K562 (cell line): ENCODE data around the gene MAP2. TPM values are rescaled to one million over a fixed set of nuclear protein-coding genes. Genes with fewer than 3 reads are reported as not detected.

Experiments used
- NFXL1 ChIP-seq: fragments of 450-650 bp; formaldehyde crosslinking; IDR thresholded peaks from 2 replicates; pipeline ENCODE4 v1.4.0; 2021; ENCODE audit warnings: mild to moderate bottlenecking
- PHB ChIP-seq: fragments of 250-450 bp; sonication (Bioruptor Pico); IDR thresholded peaks from 2 replicates; pipeline ENCODE4 v1.5.0; 2021
- polyA plus RNA-seq, 8 experiments: library from polyadenylated mRNA; depleted of rRNA in 4 of 8; stranded (reverse) in 5 of 8; unstranded in 3 of 8; fragments of >200 nt; fragmentation: Nextera tagmentation in 2 of 8; fragmentation: Illumina TruSeq in 1 of 8; extraction: Ambion mirVana in 2 of 8; extraction: Trizol in 1 of 8; gene quantifications; 2 replicates each; pipeline versions ENCODE4 v1.2.1 to v1.2.3, GENCODE V29; 2011 to 2014; ENCODE audit warnings: inconsistent platforms in 1 of 8, missing spikeins in 1 of 8
- total RNA-seq, 7 experiments: library from RNA; depleted of rRNA in 6 of 7; stranded (reverse); fragments of >200 nt in 6 of 7; fragmentation: Illumina TruSeq in 2 of 7; extraction: Trizol in 2 of 7; gene quantifications; 2 replicates each; pipeline versions ENCODE4 v1.2.1 to v1.2.3, GENCODE V29; 2011 to 2021; ENCODE audit warnings: low replicate concordance in 1 of 7
- TF ChIP-seq, protein P1 (sequence below): fragments of 450-650 bp; IDR thresholded peaks from 2 replicates; pipeline ENCODE4 v1.6.1; 2016; ENCODE audit warnings: borderline replicate concordance
- TF ChIP-seq, protein P2 (sequence below): sonication (generic); formaldehyde crosslinking; IDR thresholded peaks from 2 replicates; pipeline ENCODE4 v1.9.0; 2022; ENCODE audit warnings: mild to moderate bottlenecking, missing genetic modification reagents
- TF ChIP-seq, protein P3 (sequence below), 2 experiments: fragments of 450-650 bp; formaldehyde crosslinking in 1 of 2; IDR thresholded peaks; 2 replicates each; pipeline versions ENCODE4 v1.4.0 to v1.6.1; 2014 to 2020; ENCODE audit warnings: mild to moderate bottlenecking in 2 of 2, borderline replicate concordance in 1 of 2, low read depth in 1 of 2

The MAP2 gene
- total and polyA plus RNA-seq, 9 of the 15 experiments (the other 6 are each of a cell fraction or from before 2014, with no cell fraction given), result 0.13 TPM; not detected in 8

DNA sequence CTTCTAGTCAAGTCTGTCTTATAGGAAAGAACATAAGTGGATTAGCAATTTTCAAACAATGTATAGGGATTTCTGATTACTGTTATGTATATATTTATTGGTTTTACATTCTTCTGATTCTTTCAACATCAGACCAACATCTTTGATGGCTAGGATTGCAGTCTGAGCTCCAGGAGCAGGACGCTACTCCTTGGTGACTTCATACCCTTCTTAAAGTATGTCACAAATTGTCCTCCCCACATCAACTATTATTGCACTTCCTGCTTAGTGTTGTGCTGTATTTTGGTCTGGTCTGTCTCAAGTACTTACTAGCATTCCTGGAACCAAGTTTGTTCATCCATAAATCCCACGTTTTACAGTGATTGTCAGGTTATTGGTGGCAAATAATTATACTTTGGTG, 49.0 kb downstream of the MAP2 start (continued):
- TF ChIP-seq, protein P1, sequence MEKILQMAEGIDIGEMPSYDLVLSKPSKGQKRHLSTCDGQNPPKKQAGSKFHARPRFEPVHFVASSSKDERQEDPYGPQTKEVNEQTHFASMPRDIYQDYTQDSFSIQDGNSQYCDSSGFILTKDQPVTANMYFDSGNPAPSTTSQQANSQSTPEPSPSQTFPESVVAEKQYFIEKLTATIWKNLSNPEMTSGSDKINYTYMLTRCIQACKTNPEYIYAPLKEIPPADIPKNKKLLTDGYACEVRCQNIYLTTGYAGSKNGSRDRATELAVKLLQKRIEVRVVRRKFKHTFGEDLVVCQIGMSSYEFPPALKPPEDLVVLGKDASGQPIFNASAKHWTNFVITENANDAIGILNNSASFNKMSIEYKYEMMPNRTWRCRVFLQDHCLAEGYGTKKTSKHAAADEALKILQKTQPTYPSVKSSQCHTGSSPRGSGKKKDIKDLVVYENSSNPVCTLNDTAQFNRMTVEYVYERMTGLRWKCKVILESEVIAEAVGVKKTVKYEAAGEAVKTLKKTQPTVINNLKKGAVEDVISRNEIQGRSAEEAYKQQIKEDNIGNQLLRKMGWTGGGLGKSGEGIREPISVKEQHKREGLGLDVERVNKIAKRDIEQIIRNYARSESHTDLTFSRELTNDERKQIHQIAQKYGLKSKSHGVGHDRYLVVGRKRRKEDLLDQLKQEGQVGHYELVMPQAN, result no peak
- TF ChIP-seq, protein P2, sequence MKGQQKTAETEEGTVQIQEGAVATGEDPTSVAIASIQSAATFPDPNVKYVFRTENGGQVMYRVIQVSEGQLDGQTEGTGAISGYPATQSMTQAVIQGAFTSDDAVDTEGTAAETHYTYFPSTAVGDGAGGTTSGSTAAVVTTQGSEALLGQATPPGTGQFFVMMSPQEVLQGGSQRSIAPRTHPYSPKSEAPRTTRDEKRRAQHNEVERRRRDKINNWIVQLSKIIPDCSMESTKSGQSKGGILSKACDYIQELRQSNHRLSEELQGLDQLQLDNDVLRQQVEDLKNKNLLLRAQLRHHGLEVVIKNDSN (CRISPR knock-in tag), result no peak
- TF ChIP-seq PHB (CRISPR knock-in tag) (no peak), NFXL1 (no peak)
- TF ChIP-seq, protein P3, sequence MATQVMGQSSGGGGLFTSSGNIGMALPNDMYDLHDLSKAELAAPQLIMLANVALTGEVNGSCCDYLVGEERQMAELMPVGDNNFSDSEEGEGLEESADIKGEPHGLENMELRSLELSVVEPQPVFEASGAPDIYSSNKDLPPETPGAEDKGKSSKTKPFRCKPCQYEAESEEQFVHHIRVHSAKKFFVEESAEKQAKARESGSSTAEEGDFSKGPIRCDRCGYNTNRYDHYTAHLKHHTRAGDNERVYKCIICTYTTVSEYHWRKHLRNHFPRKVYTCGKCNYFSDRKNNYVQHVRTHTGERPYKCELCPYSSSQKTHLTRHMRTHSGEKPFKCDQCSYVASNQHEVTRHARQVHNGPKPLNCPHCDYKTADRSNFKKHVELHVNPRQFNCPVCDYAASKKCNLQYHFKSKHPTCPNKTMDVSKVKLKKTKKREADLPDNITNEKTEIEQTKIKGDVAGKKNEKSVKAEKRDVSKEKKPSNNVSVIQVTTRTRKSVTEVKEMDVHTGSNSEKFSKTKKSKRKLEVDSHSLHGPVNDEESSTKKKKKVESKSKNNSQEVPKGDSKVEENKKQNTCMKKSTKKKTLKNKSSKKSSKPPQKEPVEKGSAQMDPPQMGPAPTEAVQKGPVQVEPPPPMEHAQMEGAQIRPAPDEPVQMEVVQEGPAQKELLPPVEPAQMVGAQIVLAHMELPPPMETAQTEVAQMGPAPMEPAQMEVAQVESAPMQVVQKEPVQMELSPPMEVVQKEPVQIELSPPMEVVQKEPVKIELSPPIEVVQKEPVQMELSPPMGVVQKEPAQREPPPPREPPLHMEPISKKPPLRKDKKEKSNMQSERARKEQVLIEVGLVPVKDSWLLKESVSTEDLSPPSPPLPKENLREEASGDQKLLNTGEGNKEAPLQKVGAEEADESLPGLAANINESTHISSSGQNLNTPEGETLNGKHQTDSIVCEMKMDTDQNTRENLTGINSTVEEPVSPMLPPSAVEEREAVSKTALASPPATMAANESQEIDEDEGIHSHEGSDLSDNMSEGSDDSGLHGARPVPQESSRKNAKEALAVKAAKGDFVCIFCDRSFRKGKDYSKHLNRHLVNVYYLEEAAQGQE (IDR thresholded peaks at IDR 0.05; ENCODE audit: borderline replicate concordance), result no peak
- TF ChIP-seq, protein P3 (CRISPR knock-in tag; IDR thresholded peaks at IDR 0.05; ENCODE audit: low read depth), result no peak
